Measurements from ENCODE around the gene DIO3.

DIO3 gene

DNA sequence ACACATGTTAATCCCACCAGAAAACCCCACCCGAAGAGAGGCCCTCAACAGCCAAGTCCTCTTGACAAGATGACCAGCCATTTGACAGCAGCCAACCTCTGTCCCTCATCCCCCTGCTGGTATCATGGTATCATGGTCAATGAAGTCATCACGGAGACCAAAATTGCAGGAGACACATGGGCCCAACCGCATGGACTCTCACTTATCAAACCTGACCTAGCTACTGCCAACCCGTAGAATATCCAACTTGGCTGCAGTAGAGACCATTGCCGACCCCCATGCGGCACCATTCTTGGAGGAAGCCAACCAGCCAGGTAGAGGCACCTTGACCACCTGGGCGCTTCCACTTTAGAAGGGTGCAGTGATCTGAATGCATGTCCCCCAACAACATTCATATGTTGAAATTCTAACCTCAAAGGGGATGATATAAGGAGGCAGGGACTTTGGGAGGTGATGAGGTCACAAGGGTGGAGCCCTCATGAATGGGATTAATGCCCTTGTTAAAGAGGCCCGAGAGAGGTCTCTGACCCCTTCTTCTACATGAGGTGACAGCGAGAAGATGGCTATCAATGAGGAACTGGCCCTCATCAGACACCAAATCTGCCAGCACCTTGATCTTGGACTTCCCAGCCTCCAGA is 33.3 kb downstream of the DIO3 start:
- H3K27ac ChIP-seq = no peak overlapping the region
- no peak for DNase-seq (ENCODE audit: low spot score)

DNA sequence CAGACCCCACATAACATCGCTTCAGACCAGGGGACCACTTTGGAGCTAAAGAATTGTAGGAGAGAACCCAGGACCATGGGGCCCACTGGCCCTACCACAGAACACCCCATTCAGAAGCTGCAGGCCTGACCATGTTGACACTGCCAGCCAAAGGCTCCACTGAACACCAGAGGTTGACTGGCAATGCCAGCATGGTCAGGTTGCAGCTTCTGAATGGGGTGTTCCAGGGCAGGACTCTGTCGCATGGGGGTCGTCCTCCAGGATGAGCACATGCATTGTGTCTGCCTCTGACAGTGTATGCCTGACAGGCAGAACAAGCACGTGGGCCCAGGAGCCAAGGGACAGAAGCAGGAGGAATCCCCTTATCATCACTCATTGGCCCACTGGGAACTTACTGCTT is 34.1 kb downstream of the DIO3 start:
- peak; percentile 47 for DNase-seq (ENCODE audit: low spot score)
- no peak overlapping the region for H3K4me3 ChIP-seq
- no peak overlapping the region for H3K27ac ChIP-seq
- TF ChIP-seq, protein P1, sequence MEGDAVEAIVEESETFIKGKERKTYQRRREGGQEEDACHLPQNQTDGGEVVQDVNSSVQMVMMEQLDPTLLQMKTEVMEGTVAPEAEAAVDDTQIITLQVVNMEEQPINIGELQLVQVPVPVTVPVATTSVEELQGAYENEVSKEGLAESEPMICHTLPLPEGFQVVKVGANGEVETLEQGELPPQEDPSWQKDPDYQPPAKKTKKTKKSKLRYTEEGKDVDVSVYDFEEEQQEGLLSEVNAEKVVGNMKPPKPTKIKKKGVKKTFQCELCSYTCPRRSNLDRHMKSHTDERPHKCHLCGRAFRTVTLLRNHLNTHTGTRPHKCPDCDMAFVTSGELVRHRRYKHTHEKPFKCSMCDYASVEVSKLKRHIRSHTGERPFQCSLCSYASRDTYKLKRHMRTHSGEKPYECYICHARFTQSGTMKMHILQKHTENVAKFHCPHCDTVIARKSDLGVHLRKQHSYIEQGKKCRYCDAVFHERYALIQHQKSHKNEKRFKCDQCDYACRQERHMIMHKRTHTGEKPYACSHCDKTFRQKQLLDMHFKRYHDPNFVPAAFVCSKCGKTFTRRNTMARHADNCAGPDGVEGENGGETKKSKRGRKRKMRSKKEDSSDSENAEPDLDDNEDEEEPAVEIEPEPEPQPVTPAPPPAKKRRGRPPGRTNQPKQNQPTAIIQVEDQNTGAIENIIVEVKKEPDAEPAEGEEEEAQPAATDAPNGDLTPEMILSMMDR (IDR thresholded peaks at IDR 0.05) = no peak

More for the DNA sequence above, 33.3 kb downstream of the DIO3 start:
- H3K4me3 ChIP-seq = no peak overlapping the region
- TF ChIP-seq, protein P1 (IDR thresholded peaks at IDR 0.05) = no peak

DNA sequence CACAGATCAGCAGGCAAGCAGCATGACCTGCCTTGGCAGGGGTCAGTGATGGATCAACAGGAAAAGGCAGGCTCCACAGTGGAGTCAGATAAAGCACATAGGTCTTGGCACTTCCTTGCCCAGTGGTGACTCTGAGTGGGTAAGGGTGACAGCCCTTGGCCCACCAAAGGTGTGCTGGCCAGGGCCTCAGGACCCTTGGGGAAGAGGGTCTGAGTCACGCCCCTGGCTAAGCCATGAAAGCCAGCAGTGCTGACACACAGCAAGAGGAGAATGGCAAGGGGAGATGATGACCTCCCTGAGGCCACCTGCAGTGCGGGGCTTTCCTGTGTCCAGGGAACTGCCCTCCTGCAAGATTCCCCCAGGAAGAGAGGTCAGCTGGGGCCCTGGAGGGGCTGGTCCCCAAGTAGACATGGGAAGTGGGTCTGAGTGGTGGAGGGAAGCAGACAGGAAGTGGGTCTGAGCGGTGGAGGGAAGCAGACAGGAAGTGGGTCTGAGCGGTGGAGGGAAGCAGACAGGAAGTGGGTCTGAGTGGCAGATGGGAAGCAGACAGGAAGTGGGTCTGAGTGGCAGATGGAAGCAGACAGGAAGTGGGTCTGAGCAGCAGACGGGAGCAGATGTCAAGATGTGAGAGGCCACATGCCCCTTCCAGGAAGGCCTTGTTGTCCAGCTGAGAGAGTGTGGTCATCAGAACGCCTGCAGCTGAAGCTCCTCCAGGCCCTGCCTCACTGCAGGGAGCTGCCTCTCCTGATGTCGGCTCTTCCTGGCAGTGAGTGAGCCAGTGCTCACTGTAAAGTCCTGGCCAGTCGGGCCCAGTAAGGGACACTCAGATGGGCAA is 34.8 kb downstream of the DIO3 start:
- TF ChIP-seq, protein P1 (IDR thresholded peaks at IDR 0.05) = no peak
- Histone ChIP-seq H3K4me3 (no peak overlapping the region), H3K27ac (no peak overlapping the region)
- peak; percentile 50 for DNase-seq (ENCODE audit: low spot score)

DNA sequence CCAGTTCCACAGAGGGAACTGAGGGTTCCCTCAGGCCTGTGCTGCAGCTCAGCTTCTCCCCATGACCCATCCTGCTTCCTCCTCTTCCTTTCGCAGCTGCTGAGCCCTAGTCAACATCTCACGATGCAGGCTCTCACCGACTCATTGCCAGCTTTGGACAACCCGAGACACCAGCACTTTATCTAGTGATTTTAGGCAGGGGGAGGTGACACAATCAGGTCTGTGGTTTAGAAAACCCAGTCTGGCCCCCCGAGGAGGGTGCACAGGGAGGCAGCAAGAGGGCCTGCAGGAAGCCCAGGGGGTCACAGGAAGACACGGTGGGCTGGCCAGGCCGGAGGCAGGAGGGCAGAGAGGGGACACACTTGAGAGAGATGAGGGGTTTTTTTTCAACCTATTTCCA is 35.4 kb downstream of the DIO3 start:
- Histone ChIP-seq H3K4me3 (no peak overlapping the region), H3K27ac (no peak overlapping the region)
- TF ChIP-seq, protein P1 (IDR thresholded peaks at IDR 0.05) = no peak
- DNase-seq (ENCODE audit: low spot score) = peak; percentile 17

DNA sequence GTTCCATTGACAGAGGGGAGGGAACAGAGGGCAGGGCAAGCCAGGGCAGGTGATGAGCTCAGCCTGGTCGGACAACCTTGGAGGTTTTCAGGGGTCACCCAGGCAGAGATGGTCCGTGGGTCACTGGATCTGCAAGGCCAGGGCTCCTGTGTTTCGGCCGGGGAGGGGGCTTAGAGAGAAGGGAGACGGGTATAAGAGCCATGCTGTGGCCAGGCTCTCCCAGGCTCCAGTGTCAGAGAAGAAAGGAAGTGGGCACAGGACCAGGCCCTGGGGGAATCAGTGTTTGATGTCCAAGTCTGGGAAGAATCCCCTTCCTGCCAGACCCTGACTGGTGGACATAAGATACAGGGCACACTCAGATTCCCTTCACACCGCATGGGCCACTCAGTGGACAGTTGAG is 36.9 kb downstream of the DIO3 start:
- Histone ChIP-seq H3K27ac (no peak overlapping the region), H3K4me3 (no peak overlapping the region)
- TF ChIP-seq, protein P1 (IDR thresholded peaks at IDR 0.05) = no peak
- peak; percentile 59 for DNase-seq (ENCODE audit: low spot score)

DNA sequence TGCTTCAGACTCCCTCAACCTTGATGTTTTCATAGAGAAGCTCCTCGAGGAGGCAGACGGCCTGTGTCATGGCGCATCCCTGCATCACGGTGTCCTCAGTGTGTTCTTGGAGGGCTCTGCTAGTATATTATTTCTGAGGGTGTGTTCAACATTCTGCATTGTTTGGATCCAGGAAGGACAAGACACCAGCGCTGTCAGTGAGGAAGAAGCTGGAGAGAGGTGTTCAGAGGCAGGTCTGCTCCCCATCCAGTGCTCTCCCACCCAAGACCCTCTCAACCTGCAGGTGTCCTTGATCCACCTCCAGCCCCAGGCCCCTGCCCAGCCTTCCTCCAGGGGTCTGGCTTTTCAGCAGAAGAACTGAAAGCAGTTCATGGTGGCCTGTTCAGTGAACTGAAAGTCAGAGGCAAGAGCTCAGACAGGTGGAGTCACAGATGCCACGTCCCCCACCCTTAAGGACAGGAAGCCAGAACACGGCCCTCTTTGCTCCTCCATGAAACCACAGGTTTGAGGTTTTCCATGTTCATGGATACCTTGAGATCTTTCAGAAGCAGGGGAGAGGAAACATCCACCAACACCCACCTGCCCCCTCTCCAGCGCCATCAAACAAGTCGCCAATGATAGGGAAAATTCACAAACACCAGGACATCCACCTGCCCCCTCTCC is 37.4 kb downstream of the DIO3 start:
- DNase-seq (ENCODE audit: low spot score) = peak; percentile 14

More for the DNA sequence above, 37.4 kb downstream of the DIO3 start:
- TF ChIP-seq, protein P1 (IDR thresholded peaks at IDR 0.05) = no peak
- H3K27ac ChIP-seq = no peak overlapping the region
- H3K4me3 ChIP-seq = no peak overlapping the region
